Right lobe of liver (tissue), 4 donors: ENCODE data around the gene UNC13B.

Experiments used
- CTCF ChIP-seq, 4 donors: fragments of 200-600 bp in 3 of 4; fragments of 450-650 bp in 1 of 4; IDR thresholded peaks; one replicate each; pipeline versions ENCODE4 v1.5.1 to v1.8.0; 2016 to 2022; ENCODE audit warnings: antibody characterized with exemption in 4 of 4, mild to moderate bottlenecking in 2 of 4
- POLR2A ChIP-seq: fragments of 450-650 bp; IDR thresholded peaks from one replicate; pipeline ENCODE4 v1.6.1; 2017; ENCODE audit warnings: antibody characterized with exemption, mild to moderate bottlenecking
- donor health status: DM: no; HTN: no; CAD: no.
- donor health status: DM: no; HTN: no; CAD: no.
- donor health status: DM: no; HTN: yes; CAD: no.

GRCh38 chr9:35295369-35296036, 133.7 kb downstream of the UNC13B start:
- TF ChIP-seq CTCF (IDR thresholded peaks at IDR 0.05), result no peak
- no peak for TF ChIP-seq POLR2A
